COR-L47 (cell line): ENCODE measurements around the gene MAB21L2.
"Not testable (repeated sequence)": the region's sequence is repeated elsewhere in the genome, so short reads cannot be mapped to it uniquely, and the experiment has no call there.

Experiments used
- DNase-seq: peaks from one replicate; lab custom pipeline; 2025; lab: John Stamatoyannopoulos, UW

The MAB21L2 gene

GRCh38 chr4:150582146-150582872 lies at the start of gene MAB21L2:
Gene MAB21L2, plus strand, starts transcription at chr4:150582151. Its CDS starts 879 bp downstream, at chr4:150583030.
- no peak for DNase-seq

- DNase-seq, result no peak
These were observed 48.3 kb upstream of the MAB21L2 start for GRCh38 chr4:150533673-150534072.

GRCh38 chr4:150534818-150535217 lies 47.1 kb upstream of the MAB21L2 start:
- no peak for DNase-seq

- not testable (repeated sequence) for DNase-seq
These were observed 44.0 kb upstream of the MAB21L2 start for GRCh38 chr4:150537911-150538310.

- no peak for DNase-seq
These were observed 41.4 kb upstream of the MAB21L2 start for GRCh38 chr4:150540536-150540935.

GRCh38 chr4:150540959-150541360 lies 41.0 kb upstream of the MAB21L2 start:
- no peak for DNase-seq

- no peak for DNase-seq
These were observed 40.3 kb upstream of the MAB21L2 start for GRCh38 chr4:150541681-150542080.

GRCh38 chr4:150543042-150543441 lies 38.9 kb upstream of the MAB21L2 start:
- no peak for DNase-seq

GRCh38 chr4:150546286-150546685 lies 35.7 kb upstream of the MAB21L2 start:
- DNase-seq, result no peak

- DNase-seq, result no peak
These were observed 34.7 kb upstream of the MAB21L2 start for GRCh38 chr4:150547154-150547838.

GRCh38 chr4:150557811-150558210 lies 24.1 kb upstream of the MAB21L2 start:
- DNase-seq, result not testable (repeated sequence)

- DNase-seq, result no peak
These were observed 20.7 kb upstream of the MAB21L2 start for GRCh38 chr4:150561143-150561737.

GRCh38 chr4:150562250-150562649 lies 19.7 kb upstream of the MAB21L2 start:
- no peak for DNase-seq

GRCh38 chr4:150562751-150563150 lies 19.2 kb upstream of the MAB21L2 start:
- DNase-seq, result no peak

- not testable (repeated sequence) for DNase-seq
These were observed 17.0 kb upstream of the MAB21L2 start for GRCh38 chr4:150564967-150565366.

GRCh38 chr4:150567070-150567469 lies 14.9 kb upstream of the MAB21L2 start:
- DNase-seq, result no peak

- DNase-seq, result no peak
These were observed 12.5 kb upstream of the MAB21L2 start for GRCh38 chr4:150569384-150569987.

- no peak for DNase-seq
These were observed 11.9 kb upstream of the MAB21L2 start for GRCh38 chr4:150569998-150570535.

GRCh38 chr4:150570862-150571261 lies 11.1 kb upstream of the MAB21L2 start:
- no peak for DNase-seq

- no peak for DNase-seq
These were observed 9.0 kb upstream of the MAB21L2 start for GRCh38 chr4:150572704-150573504.

GRCh38 chr4:150573534-150573933 lies 8.4 kb upstream of the MAB21L2 start:
- DNase-seq, result no peak

- DNase-seq, result no peak
These were observed 7.3 kb upstream of the MAB21L2 start for GRCh38 chr4:150574678-150575077.
